Thyroid gland (tissue), 4 donors: ENCODE measurements around the gene ACOX2. TPM values are rescaled to one million over a fixed set of nuclear protein-coding genes. Genes with fewer than 3 reads are reported as not detected.

Source experiments
- DNase-seq, 2 donors: peaks; one replicate each; pipeline ENCODE4 v3.0.0-alpha.2; 2019
- H3K27ac ChIP-seq, 3 donors: fragments of 200-600 bp; sonication (generic); 1 replicate in 2 of 3; 2 replicates in 1 of 3; pipeline ENCODE4 v1.5.1; 2016 to 2019; ENCODE audit warnings: mild to moderate bottlenecking in 1 of 3, moderate library complexity in 1 of 3
- H3K27me3 ChIP-seq: fragments of 200-600 bp; sonication (generic); one replicate; pipeline ENCODE4 v1.5.1; 2019
- H3K36me3 ChIP-seq, 2 donors: fragments of 200-600 bp; sonication (generic); one replicate each; pipeline ENCODE4 v1.5.1; 2016 to 2019
- H3K4me1 ChIP-seq, 2 donors: fragments of 200-600 bp; sonication (generic); one replicate each; pipeline ENCODE4 v1.5.1; 2017 to 2019
- H3K4me3 ChIP-seq, 3 donors: fragments of 200-600 bp; sonication (generic); replicated peaks in 1 of 3; 1 replicate in 2 of 3; 2 replicates in 1 of 3; pipeline ENCODE4 v1.5.1; 2016; ENCODE audit warnings: mild to moderate bottlenecking in 1 of 3
- H3K9me3 ChIP-seq: fragments of 200-600 bp; sonication (generic); one replicate; pipeline ENCODE4 v1.5.1; 2017
- CTCF ChIP-seq, 6 experiments: fragments of 200-600 bp in 3 of 6; fragments of 450-650 bp in 3 of 6; sonication (generic) in 3 of 6; IDR thresholded peaks; one replicate each; pipeline ENCODE4 v1.5.1; 2016 to 2019; ENCODE audit warnings: antibody characterized with exemption in 6 of 6, mild to moderate bottlenecking in 2 of 6, inconsistent platforms in 1 of 6, moderate library complexity in 1 of 6
- POLR2A ChIP-seq, 2 donors: fragments of 450-650 bp; IDR thresholded peaks; one replicate each; pipeline ENCODE4 v1.6.1; 2017; ENCODE audit warnings: antibody characterized with exemption in 2 of 2, mild to moderate bottlenecking in 2 of 2, moderate library complexity in 1 of 2
- WGBS, 2 donors: methylation state at CpG; one replicate each; pipeline ENCODE4 v1.1.5; 2017; 5-methylcytosine and 5-hydroxymethylcytosine counted together
- intact Hi-C: fragments of 100-400 bp; cut with DNase I; formaldehyde crosslinking; loops from one replicate; pipeline ENCODE4 v1.15.1; 2023
- total RNA-seq, 4 donors: library from RNA; depleted of rRNA; stranded (reverse); fragments of >200 nt; gene quantifications; one replicate each; pipeline ENCODE4 v1.2.3, GENCODE V29; 2016

The ACOX2 gene
- total RNA-seq, 4 donors from 2014 or later, result 17.8 to 62.2 (median 37.4) TPM

GRCh38 chr3:58469096-58469495, 67.9 kb downstream of the ACOX2 start:
- Histone ChIP-seq H3K27ac (no peak overlapping the region), H3K27me3 (no peaks in the 10 kb centered on the region), H3K4me1 (peaks cover 8 to 15% of the 10 kb centered on the region in 2 donors), H3K9me3 (no peaks in the 10 kb centered on the region), H3K36me3 (no peaks in the 10 kb centered on the region), H3K4me3 (no peak overlapping the region)
- DNase-seq, result no peak
- intact Hi-C loops, result no loop called here
- TF ChIP-seq CTCF (IDR thresholded peaks at IDR 0.05) (no peak), POLR2A (IDR thresholded peaks at IDR 0.05) (no peak)
- WGBS, 2 donors, result 90% methylated on average over 4 of the region's 4 CpGs

GRCh38 chr3:58466899-58467563, 70.0 kb downstream of the ACOX2 start:
- no peak overlapping the region for H3K4me3 ChIP-seq
- H3K27ac ChIP-seq, result no peak overlapping the region
- H3K4me1 ChIP-seq, result peaks cover 14 to 23% of the 10 kb centered on the region in 2 donors
- WGBS, 2 donors, result 92 to 95% methylated on average over 4 of the region's 4 CpGs
- no peaks in the 10 kb centered on the region for H3K27me3 ChIP-seq
- no peaks in the 10 kb centered on the region for H3K9me3 ChIP-seq
- TF ChIP-seq POLR2A (IDR thresholded peaks at IDR 0.05) (no peak), CTCF (IDR thresholded peaks at IDR 0.05) (no peak)
- H3K36me3 ChIP-seq, result no peaks in the 10 kb centered on the region
- intact Hi-C loops, result no loop called here
- DNase-seq, result no peak

GRCh38 chr3:58464866-58465265, 72.1 kb downstream of the ACOX2 start:
- no peaks in the 10 kb centered on the region for H3K36me3 ChIP-seq
- intact Hi-C loops, result no loop called here
- peaks cover 6 to 8% of the 10 kb centered on the region in 2 donors for H3K4me1 ChIP-seq
- H3K27ac ChIP-seq, result no peak overlapping the region
- 83 to 88% methylated on average over 3 of the region's 3 CpGs for WGBS, 2 donors
- no peak for TF ChIP-seq POLR2A (IDR thresholded peaks at IDR 0.05)
- no peak overlapping the region for H3K4me3 ChIP-seq
- H3K27me3 ChIP-seq, result no peaks in the 10 kb centered on the region
- H3K9me3 ChIP-seq, result no peaks in the 10 kb centered on the region
- DNase-seq, result no peak

- no peak overlapping the region for H3K4me3 ChIP-seq
- 44 to 45% methylated on average over 5 of the region's 5 CpGs for whole genome bisulfite sequencing, 2 donors
- no peak for TF ChIP-seq POLR2A (IDR thresholded peaks at IDR 0.05)
- peak in 1 of 6 experiments; percentile 1 for TF ChIP-seq CTCF (IDR thresholded peaks at IDR 0.05)
- intact Hi-C loops, result no loop called here
- no peaks in the 10 kb centered on the region for H3K27me3 ChIP-seq
- DNase-seq, result no peak
- H3K4me1 ChIP-seq, result peaks cover 6 to 8% of the 10 kb centered on the region in 2 donors
- no peaks in the 10 kb centered on the region for H3K9me3 ChIP-seq
- H3K27ac ChIP-seq, result no peak overlapping the region
- H3K36me3 ChIP-seq, result no peaks in the 10 kb centered on the region
These were observed 73.1 kb downstream of the ACOX2 start for GRCh38 chr3:58463942-58464271.

GRCh38 chr3:58463181-58463941, 73.6 kb downstream of the ACOX2 start:
- H3K4me3 ChIP-seq, result no peak overlapping the region
- H3K9me3 ChIP-seq, result no peaks in the 10 kb centered on the region
- H3K36me3 ChIP-seq, result no peaks in the 10 kb centered on the region
- intact Hi-C loops, result no loop called here
- TF ChIP-seq CTCF (IDR thresholded peaks at IDR 0.05), result peak; percentile 42 to 85 (median 67)
- no peak for TF ChIP-seq POLR2A (IDR thresholded peaks at IDR 0.05)
- DNase-seq, result peak; percentile 72 to 77
- no peak overlapping the region for H3K27ac ChIP-seq
- H3K27me3 ChIP-seq, result no peaks in the 10 kb centered on the region
- peaks cover 6 to 8% of the 10 kb centered on the region in 2 donors for H3K4me1 ChIP-seq
- WGBS, 2 donors, result 35 to 39% methylated on average over 18 of the region's 18 CpGs
